GM21737 (cell line): ENCODE measurements around the gene TLK2.

Source experiments
- ATAC-seq: cut with Tn5 transposase; IDR thresholded peaks from one replicate; pipeline ENCODE4 v1.9.1; 2021; ENCODE audit warnings: mild to moderate bottlenecking, moderate library complexity; ENCODE audit not compliant: unreplicated experiment

The TLK2 gene

DNA sequence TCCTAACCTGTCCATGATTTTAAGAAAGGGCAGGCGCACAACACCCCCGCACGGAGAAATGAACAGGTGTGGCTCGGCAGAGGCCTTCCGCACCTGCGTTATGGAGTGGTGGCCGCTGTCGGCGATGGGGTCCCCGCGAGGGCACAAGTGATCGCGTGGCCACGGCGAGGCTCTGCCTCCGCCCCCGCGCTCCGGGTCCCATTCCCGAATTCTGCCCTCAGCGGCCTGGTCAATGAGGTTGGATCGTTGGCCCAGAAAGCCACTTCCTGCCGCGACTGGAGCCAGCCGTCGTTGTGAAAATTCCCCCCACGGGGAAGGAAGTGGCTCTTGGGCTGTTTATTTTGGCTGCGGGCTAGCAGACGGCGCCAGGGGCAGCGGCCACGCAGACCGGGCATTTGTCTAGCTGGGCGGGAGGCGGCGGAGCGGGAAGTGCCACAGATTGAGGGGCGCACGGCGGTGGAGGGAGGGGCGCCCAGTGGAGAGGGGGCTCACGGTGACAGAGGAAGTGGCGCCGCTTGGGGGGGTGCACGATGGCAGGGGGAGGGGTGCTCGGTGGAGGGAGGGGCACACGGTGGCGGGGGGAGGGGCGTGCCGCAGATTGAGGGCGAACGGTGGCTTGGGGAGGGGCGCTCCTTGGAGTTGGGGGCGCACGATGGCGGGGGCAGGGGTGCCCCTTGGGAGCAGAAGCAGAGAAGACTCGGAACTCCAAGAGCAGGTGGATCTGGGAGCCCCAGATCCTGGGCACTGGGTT is 173.8 kb downstream of the TLK2 start:
- ATAC-seq, result no peak

GRCh38 chr17:62653002-62653825 is 174.6 kb downstream of the TLK2 start:
- peak; percentile 85 for ATAC-seq

DNA sequence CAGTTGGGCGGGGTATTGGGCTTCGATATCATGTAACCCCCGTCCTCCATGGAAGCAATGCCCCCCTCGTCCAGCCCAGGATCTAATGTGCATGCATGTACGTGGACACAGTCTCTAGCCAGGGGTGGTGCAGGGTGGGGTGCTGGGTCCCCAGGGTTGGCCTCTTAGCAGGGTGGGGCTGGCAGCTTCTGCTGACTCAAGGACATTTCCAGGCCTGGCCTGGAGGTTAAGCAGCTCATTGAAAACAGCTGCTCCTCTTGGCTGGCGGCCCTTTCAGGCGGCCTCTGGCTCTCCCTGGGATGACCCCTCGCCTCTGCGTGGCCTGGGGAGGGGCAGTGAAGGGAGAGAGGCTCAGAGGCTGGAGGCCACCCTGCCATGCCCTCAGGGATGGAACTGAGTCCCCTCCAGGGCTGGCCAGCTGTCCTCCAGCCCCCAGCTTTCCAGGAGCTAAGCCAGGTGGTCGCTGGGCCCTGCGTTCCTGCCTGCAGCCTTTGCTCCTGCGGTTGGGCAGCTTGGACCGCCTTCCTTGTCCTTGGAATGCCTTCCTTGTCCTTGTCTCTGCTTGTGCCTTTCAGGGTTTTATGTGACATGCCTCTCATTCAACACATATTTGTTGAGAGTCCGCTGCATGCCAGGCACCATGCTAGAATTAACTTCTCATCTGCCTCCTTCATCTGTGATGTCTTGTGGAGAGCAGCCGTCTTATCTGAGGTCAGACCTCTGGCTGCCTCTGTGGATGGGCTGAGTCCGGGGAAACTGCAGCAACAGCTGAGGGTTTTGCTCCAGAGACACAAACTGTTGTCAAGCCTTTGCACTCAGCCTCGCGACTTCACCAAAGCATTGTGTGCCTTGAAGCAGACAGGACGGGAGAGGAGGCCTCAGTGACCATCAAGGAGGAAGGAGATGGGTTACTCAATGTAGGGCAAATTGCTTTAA is 175.5 kb downstream of the TLK2 start:
- no peak for ATAC-seq

- no peak for ATAC-seq
These were observed 177.0 kb downstream of the TLK2 start for GRCh38 chr17:62655656-62656055.

- ATAC-seq, result no peak
These were observed 177.8 kb downstream of the TLK2 start for GRCh38 chr17:62656446-62656845.

GRCh38 chr17:62657145-62657665 is 178.6 kb downstream of the TLK2 start:
- ATAC-seq, result no peak

DNA sequence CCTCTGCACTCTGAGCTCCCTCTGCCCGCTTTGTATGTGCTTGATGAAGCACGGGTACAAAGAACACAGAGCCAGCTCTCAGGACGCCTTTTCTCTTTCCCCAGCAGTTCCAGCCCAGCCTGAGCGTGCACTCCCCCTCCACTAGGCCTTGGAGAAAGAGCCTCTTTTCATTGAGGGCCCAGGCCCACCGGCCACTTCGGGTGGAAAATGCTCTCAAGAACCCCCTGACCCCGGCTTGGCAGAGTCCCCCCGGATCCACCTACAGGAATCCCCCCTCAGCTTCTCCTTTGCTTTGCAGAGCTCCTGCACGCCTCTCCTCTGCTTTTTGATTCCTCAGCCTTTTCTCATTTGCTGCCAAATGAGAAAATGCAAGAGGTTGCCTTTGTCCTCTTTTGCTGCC is 179.1 kb downstream of the TLK2 start:
- ATAC-seq, result no peak

GRCh38 chr17:62658136-62658920 is 179.7 kb downstream of the TLK2 start:
- ATAC-seq, result no peak

DNA sequence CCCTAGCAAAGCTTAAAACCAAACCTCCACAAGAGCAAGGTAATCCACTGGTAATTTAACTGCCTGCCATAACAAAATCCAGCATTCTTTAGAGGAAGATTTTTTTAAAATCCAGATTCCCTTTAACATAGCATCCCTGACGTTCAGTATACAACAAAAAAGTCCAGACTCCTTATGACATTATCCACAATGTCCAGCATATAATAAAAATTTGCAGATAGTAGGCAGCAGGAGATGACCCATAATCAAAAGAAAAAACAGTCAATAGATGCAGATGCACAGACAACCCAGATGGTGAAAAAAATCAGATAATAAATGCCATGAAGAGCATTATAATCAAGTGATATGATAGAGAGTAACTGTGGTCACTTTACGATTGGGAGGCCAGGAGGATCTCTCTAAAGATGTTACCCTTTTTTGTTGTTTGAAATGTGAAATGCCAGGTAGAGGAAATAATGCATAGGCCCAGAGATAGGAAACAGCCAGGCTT is 182.0 kb downstream of the TLK2 start:
- no peak for ATAC-seq

DNA sequence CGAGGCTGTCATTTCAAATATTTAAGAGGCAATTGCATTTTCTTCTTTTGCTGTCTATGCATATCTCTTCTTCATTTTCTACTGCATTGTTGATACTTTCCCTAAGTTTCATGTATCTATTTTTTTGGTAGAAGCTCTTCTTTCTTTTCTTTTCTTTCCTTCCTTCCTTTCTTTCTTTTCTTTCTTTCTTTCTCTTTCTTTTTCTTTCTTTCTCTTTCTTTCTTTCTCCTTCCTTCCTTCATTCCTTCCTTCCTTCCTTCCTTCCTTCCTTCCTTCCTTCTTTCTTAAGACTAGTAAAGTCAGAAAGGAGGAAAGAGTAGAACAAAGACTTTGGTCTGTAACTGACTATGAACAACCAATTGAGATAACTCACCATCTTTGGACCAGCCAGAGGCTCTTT is 182.7 kb downstream of the TLK2 start:
- ATAC-seq, result no peak

DNA sequence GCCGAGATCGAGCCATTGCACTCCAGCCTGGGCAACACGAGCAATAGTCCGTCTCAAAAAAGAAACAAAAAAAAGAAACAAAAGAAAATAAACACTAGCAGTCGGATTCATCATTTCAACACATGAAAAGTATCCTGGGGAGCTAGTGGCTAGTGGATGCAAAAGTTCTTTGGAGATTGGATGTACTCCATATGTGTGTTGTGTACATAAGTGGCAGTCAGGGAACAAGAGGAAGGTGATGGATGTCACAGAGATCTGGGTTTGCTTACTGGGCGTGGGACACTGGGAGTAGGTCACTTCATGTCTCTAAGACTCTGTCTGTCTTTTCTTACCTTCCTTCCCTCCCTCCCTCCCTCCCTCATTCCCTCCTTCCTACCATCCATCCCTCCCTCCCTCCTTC is 184.2 kb downstream of the TLK2 start:
- ATAC-seq, result no peak
